Raji (cell line): Measurements from ENCODE around the gene GTF2F2.

ENCODE experiments used
- POLR2A ChIP-seq: IDR thresholded peaks from 2 replicates; pipeline ENCODE4 v1.6.1; 2011; ENCODE audit warnings: low read depth, low read length, control low read depth; ENCODE audit not compliant: insufficient read depth

Gene GTF2F2

GRCh38 chr13:45185286-45185685 lies 65.0 kb downstream of the GTF2F2 start:
- TF ChIP-seq POLR2A = no peak

DNA sequence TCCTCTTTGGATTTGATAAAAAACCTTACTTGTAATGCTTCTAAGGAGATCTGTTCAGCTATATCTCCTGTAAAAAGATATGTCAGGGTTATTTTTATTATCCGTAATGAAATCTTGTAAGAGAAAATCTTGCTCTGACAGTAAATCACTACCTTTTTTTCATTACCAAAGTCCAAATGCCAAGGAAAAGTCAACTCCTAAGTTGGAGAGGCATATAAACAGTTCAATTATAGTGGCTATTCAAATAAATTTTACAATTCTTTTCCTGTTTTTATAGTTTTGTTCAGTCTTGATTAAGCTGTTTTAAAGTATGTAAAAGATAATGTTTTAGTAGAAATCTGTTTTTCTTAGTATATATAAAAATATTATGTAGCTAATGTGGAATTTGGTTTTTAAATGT lies 71.6 kb downstream of the GTF2F2 start:
- no peak for TF ChIP-seq POLR2A

- no peak for TF ChIP-seq POLR2A
Measured at GRCh38 chr13:45194081-45194939, 74.0 kb downstream of the GTF2F2 start.

GRCh38 chr13:45195421-45195820 lies 75.1 kb downstream of the GTF2F2 start:
- TF ChIP-seq POLR2A = no peak

- TF ChIP-seq POLR2A = no peak
Measured at GRCh38 chr13:45196096-45196495, 75.8 kb downstream of the GTF2F2 start.

DNA sequence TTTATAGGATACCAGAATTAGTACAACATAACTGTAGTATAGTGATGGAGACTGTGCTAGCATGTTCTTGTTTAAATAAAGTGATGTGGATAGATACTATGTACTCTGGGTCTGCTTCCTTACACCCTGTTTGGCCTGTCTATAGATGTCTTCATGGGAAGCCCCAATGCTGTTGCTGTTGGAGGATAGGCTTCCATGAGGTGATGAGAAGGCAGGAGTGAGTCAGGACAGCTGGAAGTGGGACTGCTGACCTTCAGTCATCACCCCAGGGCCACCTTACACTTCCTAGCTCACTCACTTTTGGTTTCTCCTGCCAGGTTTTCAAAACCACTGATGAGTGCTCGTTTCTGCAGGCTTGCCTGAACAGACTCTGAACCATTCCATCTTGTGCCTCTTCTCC lies 76.3 kb downstream of the GTF2F2 start:
- TF ChIP-seq POLR2A = no peak

DNA sequence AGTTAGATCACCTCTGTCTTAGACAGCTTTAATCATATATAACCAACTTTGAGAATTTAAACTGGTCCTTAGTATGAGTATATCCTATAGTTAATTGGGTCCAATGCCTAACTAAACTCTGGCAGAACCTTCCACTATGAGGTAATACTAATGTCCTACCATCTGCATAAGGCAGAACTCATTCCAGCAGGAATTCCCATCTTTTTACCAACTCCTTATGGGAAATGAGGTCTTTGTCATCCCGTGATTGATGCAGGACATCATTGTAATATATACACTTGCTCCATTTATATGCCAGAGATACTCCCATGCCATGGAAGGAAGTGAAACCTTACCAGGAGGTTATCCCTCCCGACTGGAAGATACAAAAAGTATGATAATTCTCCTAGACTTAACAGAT lies 77.7 kb downstream of the GTF2F2 start:
- TF ChIP-seq POLR2A = no peak

DNA sequence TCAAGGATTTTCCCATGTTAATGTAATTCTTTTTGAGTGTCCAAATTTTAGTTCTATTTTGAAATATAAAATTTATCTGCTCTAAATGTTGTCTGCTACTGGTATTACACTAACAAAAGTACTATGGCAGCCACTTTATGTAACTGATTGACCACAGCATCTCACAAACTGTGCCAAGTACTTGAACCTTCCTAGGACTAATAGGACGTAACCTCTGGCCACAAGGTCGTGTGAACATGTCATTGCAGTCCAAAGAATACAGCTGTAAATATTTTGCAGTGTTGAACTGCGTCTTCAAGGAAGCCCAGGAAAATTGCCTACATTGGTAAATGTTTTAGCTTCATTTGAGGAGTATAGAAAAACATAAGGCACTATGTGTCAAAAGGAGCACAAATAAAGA lies 78.6 kb downstream of the GTF2F2 start:
- no peak for TF ChIP-seq POLR2A

- TF ChIP-seq POLR2A = no peak
Measured at GRCh38 chr13:45199711-45200110, 79.4 kb downstream of the GTF2F2 start.

GRCh38 chr13:45200701-45201232 lies 80.5 kb downstream of the GTF2F2 start, which contains the start of gene KCTD4:
TSS of gene KCTD4 (minus strand) at chr13:45201045. CDS start at chr13:45194567, 6,478 bp downstream.
- TF ChIP-seq POLR2A = no peak

GRCh38 chr13:45205124-45205523 lies 84.8 kb downstream of the GTF2F2 start:
- no peak for TF ChIP-seq POLR2A

DNA sequence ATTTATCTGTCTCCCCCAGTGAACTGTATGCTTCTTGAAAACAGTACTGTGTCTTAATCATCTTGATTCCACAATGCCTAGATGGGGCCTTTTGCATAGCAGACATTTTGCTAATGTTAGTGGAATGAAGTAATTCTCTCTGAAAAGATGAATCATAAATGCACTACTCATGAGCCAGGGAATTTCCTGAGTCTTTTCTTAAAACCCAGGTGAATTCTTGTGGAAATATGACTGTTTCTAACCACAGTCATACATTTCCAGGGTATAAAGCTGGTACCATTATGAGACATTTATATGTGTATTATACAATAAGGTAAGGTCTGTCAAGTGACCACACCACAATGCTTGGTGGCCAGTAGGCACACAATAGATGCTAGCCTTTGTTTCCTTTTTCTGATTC lies 86.0 kb downstream of the GTF2F2 start:
- no peak for TF ChIP-seq POLR2A

GRCh38 chr13:45207319-45207718 lies 87.0 kb downstream of the GTF2F2 start:
- TF ChIP-seq POLR2A = no peak

DNA sequence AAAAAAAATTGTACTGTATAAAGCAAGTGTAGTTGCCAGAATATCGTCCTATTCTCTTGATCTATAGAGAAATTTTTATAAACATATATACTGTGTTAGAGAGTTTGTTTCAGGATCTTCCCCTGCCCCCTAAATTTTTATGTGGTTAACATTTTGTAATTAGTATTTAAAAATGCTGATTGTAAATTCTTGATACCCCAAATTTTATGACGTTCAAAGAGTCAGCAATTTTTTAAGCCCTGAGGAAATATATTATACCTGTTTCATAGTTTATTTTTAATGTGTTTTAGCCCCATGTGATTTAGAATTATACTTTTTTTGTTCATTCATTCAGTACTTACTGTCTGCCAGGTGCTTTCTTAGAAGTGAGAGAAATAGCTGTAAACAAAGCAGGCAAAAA lies 87.8 kb downstream of the GTF2F2 start:
- TF ChIP-seq POLR2A = no peak

DNA sequence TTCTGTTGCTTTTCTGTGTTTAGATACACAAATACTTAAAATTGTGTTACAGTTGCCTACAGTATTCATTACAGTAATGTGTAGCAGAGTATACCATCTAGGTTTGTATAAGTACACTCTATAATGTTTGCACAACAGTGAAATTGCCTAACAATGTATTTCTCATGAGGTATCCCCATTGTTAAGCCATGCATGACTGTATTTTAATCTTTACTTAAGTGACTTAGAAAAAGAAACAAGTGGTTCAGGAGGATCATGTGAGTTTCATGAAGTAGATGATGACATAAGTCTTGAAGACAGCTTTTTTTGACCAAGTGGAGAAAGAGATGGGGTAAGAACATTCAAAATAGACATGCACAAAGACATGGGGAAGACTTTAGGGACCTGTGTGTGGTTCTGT lies 88.9 kb downstream of the GTF2F2 start:
- no peak for TF ChIP-seq POLR2A

GRCh38 chr13:45215392-45216077 lies 95.2 kb downstream of the GTF2F2 start:
- TF ChIP-seq POLR2A = no peak

DNA sequence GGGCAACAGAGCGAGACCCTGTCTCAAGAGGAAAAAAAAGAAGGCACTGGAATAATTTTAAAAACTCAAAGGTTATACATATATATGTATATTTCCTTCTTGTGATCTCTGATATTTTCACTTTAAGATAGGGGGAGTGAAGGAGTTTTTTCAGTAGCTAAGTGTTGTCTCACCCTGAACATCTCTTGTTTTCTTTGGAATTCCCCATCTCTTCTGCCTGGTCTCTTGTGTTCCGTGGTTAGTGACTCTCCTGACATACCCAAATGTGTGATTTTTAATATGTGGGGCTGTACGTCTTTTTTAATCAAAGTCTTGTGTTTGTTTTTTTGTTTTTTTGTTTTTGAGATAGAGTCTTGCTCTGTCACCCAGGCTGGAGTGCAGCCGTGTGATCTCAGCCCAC lies 95.9 kb downstream of the GTF2F2 start:
- TF ChIP-seq POLR2A = no peak

DNA sequence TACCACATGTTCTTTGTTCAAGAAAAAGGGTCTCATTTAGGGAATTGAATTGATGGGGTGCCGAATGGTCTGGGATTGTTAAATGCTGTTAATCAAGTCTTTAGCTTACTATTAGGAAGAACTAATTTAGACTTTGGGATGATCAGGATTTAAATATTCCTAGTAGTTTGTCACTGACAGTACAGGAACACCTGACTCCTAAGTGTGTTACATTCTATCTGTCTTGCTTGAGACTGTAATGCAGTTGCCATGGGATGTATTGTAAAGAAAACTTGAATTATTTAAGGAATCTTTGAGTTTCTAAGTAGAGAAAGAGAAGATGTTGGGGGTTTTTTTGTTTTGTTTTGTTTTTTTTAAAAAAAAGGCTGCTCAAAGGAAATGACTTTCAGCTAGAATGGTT lies 98.4 kb downstream of the GTF2F2 start:
- no peak for TF ChIP-seq POLR2A
